Endodermal cell (in vitro differentiated cells): ENCODE data around the gene SP3. TPM values are rescaled to one million over a fixed set of nuclear protein-coding genes. Genes with fewer than 3 reads are reported as not detected.

Experiments used
- DNase-seq: peaks from one replicate; pipeline ENCODE4 v3.0.0-alpha.2; 2017
- H3K27ac ChIP-seq: 2 replicates; pipeline ENCODE4 v1.5.1; 2013; ENCODE audit warnings: mild to moderate bottlenecking, low read depth, low read length, moderate library complexity
- H3K27me3 ChIP-seq: 2 replicates; pipeline ENCODE4 v1.6.1; 2013; ENCODE audit warnings: mild to moderate bottlenecking, low read length, moderate library complexity; ENCODE audit not compliant: insufficient read depth, control insufficient read depth, poor library complexity, severe bottlenecking
- H3K36me3 ChIP-seq: 2 replicates; pipeline ENCODE4 v1.7.0; 2013; ENCODE audit warnings: mild to moderate bottlenecking, low read length, moderate library complexity; ENCODE audit not compliant: control insufficient read depth, insufficient read depth
- H3K4me1 ChIP-seq: one replicate; pipeline ENCODE4 v1.7.0; 2013; ENCODE audit warnings: low read length; ENCODE audit not compliant: control insufficient read depth, insufficient read depth
- H3K4me3 ChIP-seq: 2 replicates; pipeline ENCODE4 v1.5.1; 2013; ENCODE audit warnings: mild to moderate bottlenecking, low read length, moderate library complexity
- H3K9ac ChIP-seq: 2 replicates; pipeline ENCODE4 v1.6.1; 2013; ENCODE audit warnings: mild to moderate bottlenecking, low read length, moderate library complexity; ENCODE audit not compliant: poor library complexity, severe bottlenecking; ENCODE audit errors: extremely low read depth
- H3K9me3 ChIP-seq: 2 replicates; pipeline ENCODE4 v1.6.1; 2013; ENCODE audit warnings: mild to moderate bottlenecking, low read length, moderate library complexity; ENCODE audit not compliant: control insufficient read depth
- H3K27ac Mint-ChIP-seq: 2 replicates; pipeline ENCODE4 v1.8.0; 2020; ENCODE audit warnings: mixed read lengths
- H3K27me3 Mint-ChIP-seq: 2 replicates; pipeline ENCODE4 v1.8.0; 2021; ENCODE audit warnings: mild to moderate bottlenecking, mixed read lengths; ENCODE audit not compliant: insufficient read depth
- H3K36me3 Mint-ChIP-seq: 2 replicates; pipeline ENCODE4 v1.8.0; 2020; ENCODE audit warnings: low read depth, mixed read lengths
- H3K4me1 Mint-ChIP-seq: 2 replicates; pipeline ENCODE4 v1.8.0; 2020; ENCODE audit warnings: mixed read lengths
- H3K4me3 Mint-ChIP-seq: 2 replicates; pipeline ENCODE4 v1.8.0; 2020; ENCODE audit warnings: mild to moderate bottlenecking, moderate library complexity, mixed read lengths
- H3K9me3 Mint-ChIP-seq: 2 replicates; pipeline ENCODE4 v1.8.0; 2020; ENCODE audit warnings: mild to moderate bottlenecking, mixed read lengths
- WGBS, 2 experiments: methylation state at CpG; one replicate each; pipeline versions ENCODE4 v1.1.5 to v1.1.7; 2013; ENCODE audit warnings: missing lambda C conversion rate in 2 of 2, mixed read lengths in 1 of 2; ENCODE audit not compliant: insufficient coverage in 1 of 2, insufficient read length in 1 of 2; 5-methylcytosine and 5-hydroxymethylcytosine counted together
- total RNA-seq, 2 donors: library from RNA; stranded (reverse); fragmentation: NEBNext Ultra II Directional in 1 of 2; extraction: Animal tissue kit (Norgen Biotek cat#: 25700) in 1 of 2; gene quantifications; 2 replicates in 1 of 2; 3 replicates in 1 of 2; pipeline ENCODE4 v1.2.1, GENCODE V29; 2021
- TF ChIP-seq, protein P1 (sequence below): fragments of 200-600 bp; sonication (generic); conservative IDR thresholded peaks from 2 replicates; pipeline ENCODE4 v1.5.0; 2021; ENCODE audit warnings: antibody characterized with exemption, mild to moderate bottlenecking

Gene SP3
- total RNA-seq, 2 donors from 2014 or later = 80.2 to 83.7 TPM

GRCh38 chr2:173957517-173957916 lies 7.7 kb downstream of the SP3 start:
- peaks cover 29% of the 10 kb centered on the region for H3K9me3 ChIP-seq
- no peak for DNase-seq
- TF ChIP-seq, protein P1, sequence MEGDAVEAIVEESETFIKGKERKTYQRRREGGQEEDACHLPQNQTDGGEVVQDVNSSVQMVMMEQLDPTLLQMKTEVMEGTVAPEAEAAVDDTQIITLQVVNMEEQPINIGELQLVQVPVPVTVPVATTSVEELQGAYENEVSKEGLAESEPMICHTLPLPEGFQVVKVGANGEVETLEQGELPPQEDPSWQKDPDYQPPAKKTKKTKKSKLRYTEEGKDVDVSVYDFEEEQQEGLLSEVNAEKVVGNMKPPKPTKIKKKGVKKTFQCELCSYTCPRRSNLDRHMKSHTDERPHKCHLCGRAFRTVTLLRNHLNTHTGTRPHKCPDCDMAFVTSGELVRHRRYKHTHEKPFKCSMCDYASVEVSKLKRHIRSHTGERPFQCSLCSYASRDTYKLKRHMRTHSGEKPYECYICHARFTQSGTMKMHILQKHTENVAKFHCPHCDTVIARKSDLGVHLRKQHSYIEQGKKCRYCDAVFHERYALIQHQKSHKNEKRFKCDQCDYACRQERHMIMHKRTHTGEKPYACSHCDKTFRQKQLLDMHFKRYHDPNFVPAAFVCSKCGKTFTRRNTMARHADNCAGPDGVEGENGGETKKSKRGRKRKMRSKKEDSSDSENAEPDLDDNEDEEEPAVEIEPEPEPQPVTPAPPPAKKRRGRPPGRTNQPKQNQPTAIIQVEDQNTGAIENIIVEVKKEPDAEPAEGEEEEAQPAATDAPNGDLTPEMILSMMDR = no peak
- 86 to 94% methylated on average over 1 to 2 of the region's 2 CpGs for WGBS, 2 experiments
- Mint-ChIP-seq H3K27ac (no peak overlapping the region), H3K4me3 (no peak overlapping the region), H3K9me3 (peaks cover 25% of the 10 kb centered on the region), H3K4me1 (peaks cover 21% of the 10 kb centered on the region), H3K27me3 (no peaks in the 10 kb centered on the region), H3K36me3 (peaks cover 70% of the 10 kb centered on the region)
- no peak overlapping the region for H3K27ac ChIP-seq
- H3K27me3 ChIP-seq = no peaks in the 10 kb centered on the region
- H3K9ac ChIP-seq = no peak overlapping the region
- H3K4me1 ChIP-seq = peaks cover 2% of the 10 kb centered on the region
- H3K36me3 ChIP-seq = peaks cover 71% of the 10 kb centered on the region
- H3K4me3 ChIP-seq = no peak overlapping the region

DNA sequence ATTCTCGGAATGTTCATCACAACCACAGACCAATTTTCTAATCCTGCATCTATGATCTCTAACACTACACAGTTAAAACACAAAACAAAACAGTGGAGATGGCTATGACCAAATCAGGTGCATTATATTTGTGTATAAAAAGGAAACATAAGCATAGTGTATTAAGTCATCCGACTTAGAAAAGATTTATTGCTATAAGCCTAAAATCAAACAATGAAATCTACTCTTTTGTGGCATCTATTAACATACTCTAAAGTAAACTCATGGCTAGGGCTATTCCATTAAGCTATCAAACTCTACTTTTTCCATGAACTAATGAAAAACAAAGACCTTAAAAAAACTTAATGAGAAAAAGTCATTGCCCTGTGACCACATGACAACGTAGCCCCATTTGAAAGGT lies 8.7 kb downstream of the SP3 start:
- Histone ChIP-seq H3K4me3 (no peak overlapping the region), H3K9ac (no peak overlapping the region), H3K4me1 (peaks cover 2% of the 10 kb centered on the region), H3K9me3 (peaks cover 25% of the 10 kb centered on the region), H3K27me3 (no peaks in the 10 kb centered on the region), H3K36me3 (peaks cover 73% of the 10 kb centered on the region), H3K27ac (no peak overlapping the region)
- WGBS, 2 experiments = 95 to 98% methylated on average over 2 to 3 of the region's 3 CpGs
- Mint-ChIP-seq H3K4me3 (no peak overlapping the region), H3K4me1 (peaks cover 16% of the 10 kb centered on the region), H3K27ac (no peak overlapping the region), H3K36me3 (peaks cover 71% of the 10 kb centered on the region), H3K27me3 (no peaks in the 10 kb centered on the region), H3K9me3 (peaks cover 20% of the 10 kb centered on the region)
- TF ChIP-seq, protein P1 = no peak
- DNase-seq = no peak

GRCh38 chr2:173955867-173956266 lies 9.3 kb downstream of the SP3 start:
- WGBS, 2 experiments = 99 to 100% methylated on average over 1 to 2 of the region's 2 CpGs

More at GRCh38 chr2:173955867-173956266, 9.3 kb downstream of the SP3 start:
- H3K36me3 ChIP-seq = peaks cover 72% of the 10 kb centered on the region
- DNase-seq = no peak
- Mint-ChIP-seq H3K27me3 (no peaks in the 10 kb centered on the region), H3K27ac (no peak overlapping the region), H3K36me3 (peaks cover 67% of the 10 kb centered on the region), H3K4me1 (peaks cover 16% of the 10 kb centered on the region), H3K9me3 (peaks cover 15% of the 10 kb centered on the region), H3K4me3 (no peak overlapping the region)
- no peak overlapping the region for H3K4me3 ChIP-seq
- H3K9me3 ChIP-seq = peaks cover 19% of the 10 kb centered on the region
- no peak overlapping the region for H3K27ac ChIP-seq
- no peak overlapping the region for H3K9ac ChIP-seq
- H3K4me1 ChIP-seq = peaks cover 2% of the 10 kb centered on the region
- TF ChIP-seq, protein P1 = no peak
- H3K27me3 ChIP-seq = no peaks in the 10 kb centered on the region
